Prostate gland (tissue), 2 donors: ENCODE measurements around the gene TMTC2. TPM values are rescaled to one million over a fixed set of nuclear protein-coding genes. Genes with fewer than 3 reads are reported as not detected.

Experiments used
- DNase-seq: peaks from one replicate; pipeline ENCODE4 v3.0.0-alpha.2; 2019; ENCODE audit warnings: low spot score
- H3K27ac ChIP-seq, 2 donors: fragments of 200-600 bp; sonication (generic); 2 replicates each; pipeline ENCODE4 v1.5.1; 2017 to 2019
- H3K27me3 ChIP-seq: fragments of 200-600 bp; sonication (generic); replicated peaks from 2 replicates; pipeline ENCODE4 v1.5.1; 2019; ENCODE audit not compliant: insufficient read depth
- H3K36me3 ChIP-seq, 2 donors: fragments of 200-600 bp; sonication (generic); 1 replicate in 1 of 2; 2 replicates in 1 of 2; pipeline versions ENCODE4 v1.5.1 to v1.8.1; 2017 to 2019
- H3K4me1 ChIP-seq: fragments of 200-600 bp; sonication (generic); replicated peaks from 2 replicates; pipeline ENCODE4 v1.5.1; 2019
- H3K4me3 ChIP-seq, 2 donors: fragments of 200-600 bp; sonication (generic); 2 replicates each; pipeline ENCODE4 v1.5.1; 2017 to 2019
- H3K9me3 ChIP-seq: fragments of 200-600 bp; sonication (generic); 2 replicates; pipeline ENCODE4 v1.5.1; 2017
- POLR2A ChIP-seq: fragments of 450-650 bp; IDR thresholded peaks from one replicate; pipeline ENCODE4 v1.6.1; 2016; ENCODE audit warnings: antibody characterized with exemption, mild to moderate bottlenecking
- POLR2AphosphoS5 ChIP-seq: sonication (generic); formaldehyde crosslinking; IDR thresholded peaks from one replicate; pipeline ENCODE4 v1.6.1; 2017; ENCODE audit warnings: antibody characterized with exemption
- WGBS: methylation state at CpG from one replicate; pipeline ENCODE4 v1.1.5; 2018; 5-methylcytosine and 5-hydroxymethylcytosine counted together
- intact Hi-C: fragments of 100-400 bp; cut with DNase I; formaldehyde crosslinking; loops from one replicate; pipeline ENCODE4 v1.14.2; 2022
- total RNA-seq, 2 donors: library from RNA; depleted of rRNA; stranded (reverse); fragments of >200 nt; gene quantifications; one replicate each; pipeline ENCODE4 v1.1.0, GENCODE V29; 2016
- TF ChIP-seq, protein P1 (sequence below), 4 experiments: fragments of 200-600 bp in 2 of 4; fragments of 450-650 bp in 2 of 4; sonication (generic) in 2 of 4; IDR thresholded peaks; 1 replicate in 3 of 4; 2 replicates in 1 of 4; pipeline ENCODE4 v1.5.1; 2016 to 2019; ENCODE audit warnings: antibody characterized with exemption in 4 of 4, mild to moderate bottlenecking in 2 of 4, moderate library complexity in 2 of 4

The TMTC2 gene
- total RNA-seq, 2 donors from 2014 or later = 19.0 to 30.7 TPM

DNA sequence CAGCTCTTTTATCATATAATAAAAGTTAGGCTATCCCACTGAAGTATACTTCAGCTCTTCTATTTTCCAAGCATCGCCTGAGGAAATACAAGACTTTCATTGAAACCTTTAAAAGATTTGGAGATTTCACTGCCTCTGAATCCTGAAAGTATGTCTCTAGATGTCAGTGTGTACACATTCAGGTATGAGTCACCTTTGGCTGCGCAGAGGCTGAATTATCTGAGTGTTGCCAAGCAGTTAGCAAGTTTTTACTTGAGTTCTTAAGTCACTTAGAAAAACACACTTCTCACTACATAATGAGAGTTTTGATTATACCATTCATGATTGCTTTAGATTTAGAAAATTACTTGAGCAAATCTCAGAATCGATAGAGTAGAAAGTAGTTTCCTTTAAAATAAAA, 210.3 kb downstream of the TMTC2 start:
- WGBS = 40% methylated on average over 3 of the region's 3 CpGs
- Histone ChIP-seq H3K4me1 (no peaks in the 10 kb centered on the region), H3K36me3 (no peaks in the 10 kb centered on the region), H3K9me3 (no peaks in the 10 kb centered on the region), H3K27ac (no peak overlapping the region), H3K4me3 (no peak overlapping the region), H3K27me3 (no peaks in the 10 kb centered on the region)
- TF ChIP-seq POLR2A (no peak), POLR2AphosphoS5 (peak; percentile 70)
- TF ChIP-seq, protein P1, sequence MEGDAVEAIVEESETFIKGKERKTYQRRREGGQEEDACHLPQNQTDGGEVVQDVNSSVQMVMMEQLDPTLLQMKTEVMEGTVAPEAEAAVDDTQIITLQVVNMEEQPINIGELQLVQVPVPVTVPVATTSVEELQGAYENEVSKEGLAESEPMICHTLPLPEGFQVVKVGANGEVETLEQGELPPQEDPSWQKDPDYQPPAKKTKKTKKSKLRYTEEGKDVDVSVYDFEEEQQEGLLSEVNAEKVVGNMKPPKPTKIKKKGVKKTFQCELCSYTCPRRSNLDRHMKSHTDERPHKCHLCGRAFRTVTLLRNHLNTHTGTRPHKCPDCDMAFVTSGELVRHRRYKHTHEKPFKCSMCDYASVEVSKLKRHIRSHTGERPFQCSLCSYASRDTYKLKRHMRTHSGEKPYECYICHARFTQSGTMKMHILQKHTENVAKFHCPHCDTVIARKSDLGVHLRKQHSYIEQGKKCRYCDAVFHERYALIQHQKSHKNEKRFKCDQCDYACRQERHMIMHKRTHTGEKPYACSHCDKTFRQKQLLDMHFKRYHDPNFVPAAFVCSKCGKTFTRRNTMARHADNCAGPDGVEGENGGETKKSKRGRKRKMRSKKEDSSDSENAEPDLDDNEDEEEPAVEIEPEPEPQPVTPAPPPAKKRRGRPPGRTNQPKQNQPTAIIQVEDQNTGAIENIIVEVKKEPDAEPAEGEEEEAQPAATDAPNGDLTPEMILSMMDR (IDR thresholded peaks at IDR 0.05) = peak in 1 of 4 experiments; percentile 18
- DNase-seq = peak; percentile 77
- intact Hi-C loops = no loop called here

DNA sequence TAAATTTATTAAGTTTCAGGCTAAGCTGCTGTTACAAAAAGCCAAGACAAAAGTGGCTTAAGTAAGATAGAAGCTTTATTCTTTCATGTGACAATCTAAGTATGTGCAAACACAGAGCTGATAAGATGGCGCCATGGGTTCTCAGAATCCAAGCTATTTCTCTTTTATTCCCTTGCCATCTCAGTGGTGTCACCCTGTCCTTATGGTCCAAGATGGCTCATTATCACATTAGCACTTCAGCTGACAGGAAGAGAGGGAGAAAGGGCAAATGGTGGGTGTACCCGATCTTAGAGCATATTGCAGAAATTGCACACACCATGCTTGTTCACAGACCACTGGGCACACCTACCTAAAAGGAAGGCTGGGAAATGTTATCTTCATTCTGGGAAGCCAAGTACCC, 211.7 kb downstream of the TMTC2 start:
- Histone ChIP-seq H3K9me3 (no peaks in the 10 kb centered on the region), H3K27me3 (no peaks in the 10 kb centered on the region), H3K27ac (no peak overlapping the region), H3K4me3 (no peak overlapping the region), H3K36me3 (no peaks in the 10 kb centered on the region), H3K4me1 (no peaks in the 10 kb centered on the region)
- intact Hi-C loops = no loop called here
- no peak for DNase-seq
- TF ChIP-seq, protein P1 (IDR thresholded peaks at IDR 0.05) = no peak
- TF ChIP-seq POLR2A = no peak
- TF ChIP-seq POLR2AphosphoS5 = no peak
- WGBS = 46% methylated on average over 2 of the region's 2 CpGs

DNA sequence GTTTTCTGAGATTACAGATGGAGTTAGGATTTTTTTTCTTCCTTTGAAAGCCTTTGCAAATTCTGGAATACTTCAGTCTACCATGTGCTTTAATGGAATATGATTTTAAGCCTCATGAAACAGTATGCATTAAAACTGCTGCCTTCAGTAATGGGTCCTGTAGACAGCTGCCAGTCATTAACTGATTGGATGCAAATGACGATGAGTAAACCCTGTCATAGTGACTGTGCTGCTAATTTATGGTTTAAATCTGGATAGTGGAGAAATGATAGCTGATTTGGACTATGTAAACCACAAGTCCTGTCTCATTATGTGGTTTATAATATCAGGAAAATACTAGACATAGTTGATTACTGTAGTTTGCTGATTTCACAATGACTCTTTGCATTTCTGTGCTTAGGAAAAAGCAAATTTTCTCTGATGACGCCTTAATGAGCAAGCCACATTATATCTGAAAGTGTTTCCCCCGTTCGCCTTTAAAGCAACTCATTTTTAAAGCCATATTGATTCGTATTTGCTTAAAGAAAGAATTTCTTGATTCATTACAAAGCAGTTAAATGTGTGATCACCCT, 217.6 kb downstream of the TMTC2 start:
- Histone ChIP-seq H3K4me3 (no peak overlapping the region), H3K4me1 (no peaks in the 10 kb centered on the region), H3K36me3 (no peaks in the 10 kb centered on the region), H3K9me3 (no peaks in the 10 kb centered on the region), H3K27me3 (no peaks in the 10 kb centered on the region), H3K27ac (no peak overlapping the region)
- intact Hi-C loops = no loop called here
- DNase-seq = no peak
- no peak for TF ChIP-seq POLR2A
- TF ChIP-seq, protein P1 (IDR thresholded peaks at IDR 0.05) = no peak
- TF ChIP-seq POLR2AphosphoS5 = no peak
- WGBS = 95% methylated on average over 5 of the region's 5 CpGs

DNA sequence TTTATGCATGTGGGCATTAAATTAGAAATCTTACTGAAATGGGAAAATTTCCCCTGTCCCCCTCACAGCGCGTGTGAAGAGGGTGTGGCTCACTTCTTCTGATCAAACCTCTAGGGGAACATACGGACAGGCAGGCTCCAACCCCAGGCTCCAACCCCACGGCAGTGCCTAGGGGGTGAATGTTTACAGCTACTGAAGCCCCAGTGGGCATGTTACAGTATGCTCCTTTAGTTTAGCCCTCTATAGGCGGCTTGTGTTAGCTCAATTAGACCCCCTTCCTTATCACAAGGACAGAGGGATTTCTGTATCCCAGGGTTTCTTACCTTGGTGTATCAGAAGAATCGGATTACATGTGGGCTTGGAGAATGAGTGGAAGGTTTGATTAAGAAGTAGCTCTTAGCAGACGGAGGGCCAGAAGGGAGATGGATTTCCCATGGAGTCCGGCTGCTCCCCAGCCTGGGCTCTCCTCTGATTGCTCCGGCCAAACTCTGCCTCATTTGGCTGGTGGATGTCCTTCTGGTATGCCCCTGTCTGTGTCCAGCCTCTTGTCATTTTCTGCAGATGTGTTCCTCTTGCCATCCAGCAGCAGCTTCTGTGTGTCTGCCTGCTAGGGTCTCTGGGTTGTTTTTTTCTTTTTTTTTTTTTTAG, 223.7 kb downstream of the TMTC2 start:
- no peak overlapping the region for H3K4me3 ChIP-seq
- no peak for TF ChIP-seq POLR2AphosphoS5
- no peak for TF ChIP-seq POLR2A
- TF ChIP-seq, protein P1 (IDR thresholded peaks at IDR 0.05) = no peak
- H3K9me3 ChIP-seq = no peaks in the 10 kb centered on the region
- 91% methylated on average over 9 of the region's 9 CpGs for WGBS
- H3K27me3 ChIP-seq = no peaks in the 10 kb centered on the region
- intact Hi-C loops = no loop called here
- H3K27ac ChIP-seq = no peak overlapping the region
- no peak for DNase-seq
- H3K36me3 ChIP-seq = no peaks in the 10 kb centered on the region
- no peaks in the 10 kb centered on the region for H3K4me1 ChIP-seq

DNA sequence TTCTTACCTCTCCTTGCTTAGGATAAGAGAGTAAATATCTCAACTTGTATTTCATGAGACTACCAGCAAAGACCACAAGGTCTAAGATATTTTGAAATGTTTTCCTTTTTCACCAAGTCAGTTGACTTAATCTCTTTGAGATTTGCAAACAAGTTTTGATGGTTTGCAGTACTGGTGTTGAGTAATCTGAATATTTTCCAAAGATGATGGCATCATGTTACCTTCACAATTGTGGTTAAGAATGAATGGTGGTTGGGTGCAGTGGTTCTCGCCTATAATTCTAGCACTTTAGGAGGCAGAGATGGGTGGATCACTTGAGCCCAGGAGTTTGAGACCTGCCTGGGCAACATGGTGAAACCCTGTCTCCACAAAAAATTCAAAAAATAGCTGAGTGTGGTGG, 225.7 kb downstream of the TMTC2 start:
- Histone ChIP-seq H3K4me1 (no peaks in the 10 kb centered on the region), H3K4me3 (no peak overlapping the region), H3K27ac (no peak overlapping the region), H3K36me3 (no peaks in the 10 kb centered on the region), H3K9me3 (no peaks in the 10 kb centered on the region), H3K27me3 (no peaks in the 10 kb centered on the region)
- intact Hi-C loops = no loop called here
- DNase-seq = no peak
- 92% methylated on average over 1 of the region's 1 CpG for WGBS
- TF ChIP-seq POLR2AphosphoS5 = no peak
- TF ChIP-seq, protein P1 (IDR thresholded peaks at IDR 0.05) = no peak
- no peak for TF ChIP-seq POLR2A
